GM18861 (cell line): ENCODE data around the gene GNAT3.

Experiments
- ATAC-seq: cut with Tn5 transposase; IDR thresholded peaks from one replicate; pipeline ENCODE4 v1.9.1; 2021; ENCODE audit not compliant: unreplicated experiment

Gene GNAT3

GRCh38 chr7:80511964-80512363, at the start of gene GNAT3:
Gene GNAT3, minus strand, starts transcription at chr7:80512064. Its CDS starts 138 bp downstream, at chr7:80511926.
- ATAC-seq, result no peak

- ATAC-seq, result no peak
Measured at GRCh38 chr7:80558116-80558515, 46.3 kb upstream of the GNAT3 start.

- no peak for ATAC-seq
Measured at GRCh38 chr7:80552031-80552694, 40.3 kb upstream of the GNAT3 start.

GRCh38 chr7:80550005-80550404, 38.1 kb upstream of the GNAT3 start:
- ATAC-seq, result no peak

- ATAC-seq, result no peak
Measured at GRCh38 chr7:80548840-80549530, 37.1 kb upstream of the GNAT3 start.

- no peak for ATAC-seq
Measured at GRCh38 chr7:80542398-80542797, 30.5 kb upstream of the GNAT3 start.

GRCh38 chr7:80540836-80541235, 29.0 kb upstream of the GNAT3 start:
- no peak for ATAC-seq

- no peak for ATAC-seq
Measured at GRCh38 chr7:80537091-80537490, 25.2 kb upstream of the GNAT3 start.

GRCh38 chr7:80536426-80536825, 24.6 kb upstream of the GNAT3 start:
- ATAC-seq, result no peak

GRCh38 chr7:80533287-80533686, 21.4 kb upstream of the GNAT3 start:
- ATAC-seq, result no peak

GRCh38 chr7:80532153-80532552, 20.3 kb upstream of the GNAT3 start:
- ATAC-seq, result no peak

GRCh38 chr7:80530136-80530535, 18.3 kb upstream of the GNAT3 start:
- no peak for ATAC-seq

GRCh38 chr7:80529362-80529761, 17.5 kb upstream of the GNAT3 start:
- ATAC-seq, result no peak

- no peak for ATAC-seq
Measured at GRCh38 chr7:80528689-80529088, 16.8 kb upstream of the GNAT3 start.

GRCh38 chr7:80526472-80526871, 14.6 kb upstream of the GNAT3 start:
- ATAC-seq, result no peak

- no peak for ATAC-seq
Measured at GRCh38 chr7:80524693-80525092, 12.8 kb upstream of the GNAT3 start.

- ATAC-seq, result no peak
Measured at GRCh38 chr7:80521809-80522208, 9.9 kb upstream of the GNAT3 start.

GRCh38 chr7:80520199-80520598, 8.3 kb upstream of the GNAT3 start:
- ATAC-seq, result no peak

GRCh38 chr7:80517282-80517747, 5.5 kb upstream of the GNAT3 start:
- no peak for ATAC-seq

GRCh38 chr7:80515298-80515697, 3.4 kb upstream of the GNAT3 start:
- no peak for ATAC-seq

- ATAC-seq, result no peak
Measured at GRCh38 chr7:80510021-80510420, 1.8 kb downstream of the GNAT3 start.

- no peak for ATAC-seq
Measured at GRCh38 chr7:80508440-80508839, 3.4 kb downstream of the GNAT3 start.
